OCI-LY1 (cell line): Measurements from ENCODE around the gene TCP11.

ENCODE experiments used
- H2AFZ ChIP-seq: fragments of 200-600 bp; sonication (generic), shearing (Covaris generic); 2 replicates; pipeline ENCODE4 v1.6.0; 2014; ENCODE audit warnings: antibody characterized with exemption, mild to moderate bottlenecking, low read length
- H3F3A ChIP-seq: fragments of 200-600 bp; sonication (generic), shearing (Covaris generic); 2 replicates; pipeline ENCODE4 v1.6.0; 2014; ENCODE audit warnings: mild to moderate bottlenecking, antibody characterized with exemption, low read length, moderate library complexity; ENCODE audit not compliant: insufficient read depth
- H3K27ac ChIP-seq: fragments of 200-600 bp; sonication (generic); 2 replicates; pipeline ENCODE4 v1.5.1; 2014; ENCODE audit warnings: low read length, mixed run types, mild to moderate bottlenecking, low read depth; ENCODE audit not compliant: poor library complexity, severe bottlenecking
- H3K27me3 ChIP-seq: fragments of 200-600 bp; sonication (generic); 2 replicates; pipeline ENCODE4 v1.6.0; 2014; ENCODE audit warnings: antibody characterized with exemption, mild to moderate bottlenecking, low read length, moderate library complexity; ENCODE audit not compliant: insufficient read depth
- H3K36me3 ChIP-seq: fragments of 200-600 bp; sonication (generic); 2 replicates; pipeline ENCODE4 v1.6.1; 2014; ENCODE audit warnings: mild to moderate bottlenecking, antibody characterized with exemption, low read length, moderate library complexity, mixed read lengths; ENCODE audit not compliant: insufficient read depth
- H3K4me1 ChIP-seq: fragments of 200-600 bp; sonication (generic); 2 replicates; pipeline ENCODE4 v1.5.1; 2014; ENCODE audit warnings: mild to moderate bottlenecking, low read length, moderate library complexity; ENCODE audit not compliant: insufficient read depth, severe bottlenecking
- H3K4me2 ChIP-seq: fragments of 200-600 bp; sonication (generic), shearing (Covaris generic); 2 replicates; pipeline ENCODE4 v1.6.1; 2014; ENCODE audit warnings: low read length
- H3K4me3 ChIP-seq: fragments of 200-600 bp; sonication (generic); 2 replicates; pipeline ENCODE4 v1.5.1; 2014; ENCODE audit warnings: low read length, low read depth, mild to moderate bottlenecking, mixed read lengths; ENCODE audit not compliant: poor library complexity, severe bottlenecking
- H3K79me2 ChIP-seq: fragments of 200-600 bp; shearing (Covaris generic); 2 replicates; pipeline ENCODE4 v1.6.1; 2016; ENCODE audit warnings: mixed run types, low read length, mixed read lengths; ENCODE audit not compliant: insufficient read depth
- H3K9ac ChIP-seq: fragments of 200-600 bp; sonication (generic), shearing (Covaris generic); 2 replicates; pipeline ENCODE4 v1.6.1; 2014; ENCODE audit warnings: mild to moderate bottlenecking, low read length, mixed read lengths
- H3K9me2 ChIP-seq: fragments of 200-600 bp; sonication (generic), shearing (Covaris generic); 2 replicates; pipeline ENCODE4 v1.6.1; 2014; ENCODE audit warnings: low read depth, mild to moderate bottlenecking, low read length, mixed read lengths
- H3K9me3 ChIP-seq: fragments of 200-600 bp; shearing (Covaris generic); 2 replicates; pipeline ENCODE4 v1.6.1; 2014; ENCODE audit warnings: low read length, mixed read lengths
- H4K20me1 ChIP-seq: fragments of 200-600 bp; sonication (generic), shearing (Covaris generic); 2 replicates; pipeline ENCODE4 v1.6.0; 2016; ENCODE audit warnings: mild to moderate bottlenecking, low read length; ENCODE audit not compliant: insufficient read depth
- EZH2 ChIP-seq: fragments of 200-600 bp; sonication (generic), shearing (Covaris generic); IDR thresholded peaks from 2 replicates; pipeline ENCODE4 v1.8.0; 2017; ENCODE audit warnings: borderline replicate concordance, mixed run types, mild to moderate bottlenecking, antibody characterized with exemption, low read length, moderate library complexity, mixed read lengths
- TF ChIP-seq, protein P1 (sequence below): fragments of 200-600 bp; sonication (generic), shearing (Covaris generic); IDR thresholded peaks from 2 replicates; pipeline ENCODE4 v1.5.1; 2017; ENCODE audit warnings: mild to moderate bottlenecking, antibody characterized with exemption, low read length, moderate library complexity, mixed read lengths

Gene TCP11

DNA sequence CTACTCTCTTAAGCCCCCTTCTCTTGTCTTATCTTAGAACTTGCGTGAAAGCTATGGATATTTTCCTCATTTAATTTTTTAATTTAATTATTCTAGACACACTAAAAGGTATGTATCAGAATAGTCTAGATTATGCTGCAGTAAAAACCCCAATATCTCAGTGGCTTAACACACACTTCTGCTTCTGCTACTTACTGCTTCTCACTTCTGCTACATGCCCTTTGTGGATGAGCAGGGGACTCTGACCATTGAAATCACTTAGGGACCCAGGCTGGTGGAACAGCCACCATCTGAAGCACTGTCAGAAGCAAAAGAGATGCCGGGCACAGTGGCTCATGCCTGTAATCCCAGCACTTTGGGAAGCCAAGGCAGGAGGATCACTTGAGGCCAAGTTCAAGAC, 45.4 kb upstream of the TCP11 start:
- Histone ChIP-seq H3K9ac (no peak overlapping the region), H3F3A (no peaks in the 10 kb centered on the region), H3K79me2 (no peaks in the 10 kb centered on the region), H3K9me2 (no peaks in the 10 kb centered on the region), H3K4me3 (no peak overlapping the region), H2AFZ (no peak overlapping the region), H3K4me1 (no peaks in the 10 kb centered on the region), H3K27me3 (peaks cover 5% of the 10 kb centered on the region; the same call in 1 of the 2 replicates), H4K20me1 (no peaks in the 10 kb centered on the region), H3K9me3 (no peaks in the 10 kb centered on the region), H3K27ac (no peak overlapping the region), H3K4me2 (no peak overlapping the region), H3K36me3 (no peaks in the 10 kb centered on the region)
- TF ChIP-seq EZH2, result no peak
- TF ChIP-seq, protein P1, sequence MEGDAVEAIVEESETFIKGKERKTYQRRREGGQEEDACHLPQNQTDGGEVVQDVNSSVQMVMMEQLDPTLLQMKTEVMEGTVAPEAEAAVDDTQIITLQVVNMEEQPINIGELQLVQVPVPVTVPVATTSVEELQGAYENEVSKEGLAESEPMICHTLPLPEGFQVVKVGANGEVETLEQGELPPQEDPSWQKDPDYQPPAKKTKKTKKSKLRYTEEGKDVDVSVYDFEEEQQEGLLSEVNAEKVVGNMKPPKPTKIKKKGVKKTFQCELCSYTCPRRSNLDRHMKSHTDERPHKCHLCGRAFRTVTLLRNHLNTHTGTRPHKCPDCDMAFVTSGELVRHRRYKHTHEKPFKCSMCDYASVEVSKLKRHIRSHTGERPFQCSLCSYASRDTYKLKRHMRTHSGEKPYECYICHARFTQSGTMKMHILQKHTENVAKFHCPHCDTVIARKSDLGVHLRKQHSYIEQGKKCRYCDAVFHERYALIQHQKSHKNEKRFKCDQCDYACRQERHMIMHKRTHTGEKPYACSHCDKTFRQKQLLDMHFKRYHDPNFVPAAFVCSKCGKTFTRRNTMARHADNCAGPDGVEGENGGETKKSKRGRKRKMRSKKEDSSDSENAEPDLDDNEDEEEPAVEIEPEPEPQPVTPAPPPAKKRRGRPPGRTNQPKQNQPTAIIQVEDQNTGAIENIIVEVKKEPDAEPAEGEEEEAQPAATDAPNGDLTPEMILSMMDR, result no peak

DNA sequence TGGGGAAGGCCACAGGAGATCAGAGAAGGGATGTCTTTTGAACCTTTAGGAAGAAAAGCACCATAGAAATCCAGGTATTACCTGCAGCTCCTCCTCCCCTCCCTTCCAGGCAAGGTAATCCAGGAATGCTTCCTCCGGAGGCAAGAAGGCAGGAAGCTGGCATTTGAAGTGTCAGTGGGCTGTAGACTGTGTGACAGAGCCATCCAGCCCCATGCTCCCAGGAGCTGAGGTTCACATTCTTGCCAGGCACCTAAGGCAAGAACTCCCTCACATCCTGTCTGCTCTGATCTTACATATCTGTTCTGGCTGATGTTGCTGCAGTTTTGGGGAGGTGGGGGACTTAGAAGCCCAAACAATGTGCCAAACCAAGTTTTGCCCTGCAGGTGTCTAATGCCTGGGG, 44.8 kb upstream of the TCP11 start:
- H3K27ac ChIP-seq, result no peak overlapping the region
- H3F3A ChIP-seq, result no peaks in the 10 kb centered on the region
- no peak overlapping the region for H2AFZ ChIP-seq
- no peak overlapping the region for H3K4me2 ChIP-seq
- H3K9me3 ChIP-seq, result no peaks in the 10 kb centered on the region
- no peak overlapping the region for H3K9ac ChIP-seq
- no peaks in the 10 kb centered on the region for H3K9me2 ChIP-seq
- no peaks in the 10 kb centered on the region for H3K4me1 ChIP-seq
- no peak overlapping the region for H3K4me3 ChIP-seq
- H4K20me1 ChIP-seq, result no peaks in the 10 kb centered on the region
- no peak for TF ChIP-seq EZH2
- TF ChIP-seq, protein P1, result no peak
- H3K36me3 ChIP-seq, result no peaks in the 10 kb centered on the region
- H3K27me3 ChIP-seq, result no peaks in the 10 kb centered on the region
- H3K79me2 ChIP-seq, result no peaks in the 10 kb centered on the region

DNA sequence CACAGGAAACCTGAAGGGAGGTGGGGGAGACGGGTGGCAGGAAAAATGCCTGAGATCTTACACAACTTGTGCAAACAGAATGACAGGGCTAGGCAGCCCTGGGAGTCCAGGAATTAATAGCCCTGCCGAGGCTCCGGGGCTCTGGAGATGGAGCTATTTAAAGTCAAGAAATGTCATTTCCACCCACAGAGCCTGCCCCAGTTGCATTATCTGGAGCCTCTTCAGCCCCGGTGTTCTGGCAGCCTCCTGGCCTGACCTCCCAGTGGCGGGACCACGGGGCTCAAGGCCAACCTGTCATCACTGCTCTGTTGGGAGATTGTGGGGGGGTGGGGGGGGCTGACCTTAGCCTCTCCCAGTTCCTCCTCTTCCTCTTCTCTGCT, 44.2 kb upstream of the TCP11 start:
- no peaks in the 10 kb centered on the region for H3F3A ChIP-seq
- H3K9me2 ChIP-seq, result no peaks in the 10 kb centered on the region
- H3K4me1 ChIP-seq, result no peaks in the 10 kb centered on the region
- no peaks in the 10 kb centered on the region for H3K79me2 ChIP-seq
- no peak overlapping the region for H3K9ac ChIP-seq
- H3K36me3 ChIP-seq, result no peaks in the 10 kb centered on the region
- no peak overlapping the region for H3K27ac ChIP-seq
- no peak overlapping the region for H2AFZ ChIP-seq
- no peaks in the 10 kb centered on the region for H3K27me3 ChIP-seq
- no peak overlapping the region for H3K4me2 ChIP-seq
- no peak overlapping the region for H3K4me3 ChIP-seq
- no peaks in the 10 kb centered on the region for H4K20me1 ChIP-seq
- TF ChIP-seq, protein P1, result no peak
- TF ChIP-seq EZH2, result no peak
- H3K9me3 ChIP-seq, result no peaks in the 10 kb centered on the region
